VCaP (cell line): Measurements from ENCODE around the gene CD300H.

Experiments
- H3K27ac ChIP-seq: fragments of 450-650 bp; 2 replicates; pipeline ENCODE4 v1.5.1; 2017
- TF ChIP-seq, protein P1 (sequence below): fragments of 450-650 bp; conservative IDR thresholded peaks from 2 replicates; pipeline ENCODE4 v1.5.1; 2017; ENCODE audit warnings: mild to moderate bottlenecking, moderate library complexity

CD300H gene

DNA sequence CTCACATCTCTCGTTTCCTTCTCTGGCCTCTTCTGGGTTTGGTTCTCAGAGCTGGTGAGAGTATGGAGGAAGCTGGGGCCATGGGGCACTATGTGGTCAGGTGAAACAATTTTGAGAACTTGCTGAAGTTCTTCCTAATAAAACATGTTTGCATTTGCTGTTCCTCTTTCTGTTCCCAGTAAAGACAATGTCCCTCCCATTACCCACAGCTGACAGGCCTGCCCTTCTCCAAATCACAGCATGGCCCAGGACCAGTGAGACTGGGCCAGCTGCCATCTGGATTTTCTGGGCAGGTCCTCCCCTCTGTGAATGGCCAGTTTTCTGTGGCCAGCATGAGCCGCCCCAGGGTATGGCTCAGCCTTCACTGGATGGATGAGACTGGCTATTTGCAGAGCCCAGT lies at the start of gene CD300H:
Gene CD300H (minus strand): TSS at position 113 of the 400 bp plus-strand sequence.
- no peak within 1 kb of the TSS for H3K27ac ChIP-seq
- TF ChIP-seq, protein P1, sequence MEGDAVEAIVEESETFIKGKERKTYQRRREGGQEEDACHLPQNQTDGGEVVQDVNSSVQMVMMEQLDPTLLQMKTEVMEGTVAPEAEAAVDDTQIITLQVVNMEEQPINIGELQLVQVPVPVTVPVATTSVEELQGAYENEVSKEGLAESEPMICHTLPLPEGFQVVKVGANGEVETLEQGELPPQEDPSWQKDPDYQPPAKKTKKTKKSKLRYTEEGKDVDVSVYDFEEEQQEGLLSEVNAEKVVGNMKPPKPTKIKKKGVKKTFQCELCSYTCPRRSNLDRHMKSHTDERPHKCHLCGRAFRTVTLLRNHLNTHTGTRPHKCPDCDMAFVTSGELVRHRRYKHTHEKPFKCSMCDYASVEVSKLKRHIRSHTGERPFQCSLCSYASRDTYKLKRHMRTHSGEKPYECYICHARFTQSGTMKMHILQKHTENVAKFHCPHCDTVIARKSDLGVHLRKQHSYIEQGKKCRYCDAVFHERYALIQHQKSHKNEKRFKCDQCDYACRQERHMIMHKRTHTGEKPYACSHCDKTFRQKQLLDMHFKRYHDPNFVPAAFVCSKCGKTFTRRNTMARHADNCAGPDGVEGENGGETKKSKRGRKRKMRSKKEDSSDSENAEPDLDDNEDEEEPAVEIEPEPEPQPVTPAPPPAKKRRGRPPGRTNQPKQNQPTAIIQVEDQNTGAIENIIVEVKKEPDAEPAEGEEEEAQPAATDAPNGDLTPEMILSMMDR, result no peak

DNA sequence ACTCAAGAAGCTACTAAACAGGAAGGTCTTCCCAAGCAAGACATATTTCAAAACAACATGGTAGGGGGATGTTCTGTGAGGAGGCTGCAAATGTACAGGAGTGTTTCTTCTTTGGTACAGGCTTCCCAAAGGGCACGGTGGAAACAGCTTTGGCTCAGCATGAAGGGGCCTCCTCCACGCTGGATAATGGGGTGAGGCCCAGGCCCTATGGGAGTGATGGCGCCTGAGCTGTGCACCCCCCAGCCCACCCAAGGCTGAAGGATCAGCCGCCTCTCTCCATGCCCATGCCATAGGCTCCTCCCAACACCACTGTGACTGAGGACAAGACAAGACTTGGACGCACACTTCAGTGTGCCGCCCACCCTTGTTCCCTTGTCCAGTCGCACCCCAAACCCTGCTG lies 49.4 kb upstream of the CD300H start:
- TF ChIP-seq, protein P1, result no peak
- no peak overlapping the region for H3K27ac ChIP-seq

DNA sequence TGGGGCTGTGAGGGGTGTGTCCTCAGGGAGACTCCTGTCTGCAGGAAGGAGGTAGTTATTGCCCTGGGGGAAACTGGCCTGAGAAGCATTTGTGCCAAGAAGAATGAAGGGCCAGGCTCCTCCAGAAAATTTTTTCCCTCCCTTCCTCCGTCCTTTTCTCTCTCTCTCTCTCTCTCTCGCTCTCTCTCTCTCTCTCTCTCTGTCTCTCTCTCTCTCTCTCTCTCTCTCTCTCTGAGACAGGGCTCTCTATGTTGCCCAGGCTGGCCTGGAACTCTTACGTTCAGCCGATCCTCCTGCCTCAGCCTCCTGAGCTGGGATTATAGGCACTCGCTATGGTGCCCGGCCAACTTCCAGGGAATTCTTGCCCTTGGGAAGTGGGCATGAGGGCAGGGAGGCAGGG lies 44.7 kb upstream of the CD300H start:
- no peak overlapping the region for H3K27ac ChIP-seq
- TF ChIP-seq, protein P1, result no peak

DNA sequence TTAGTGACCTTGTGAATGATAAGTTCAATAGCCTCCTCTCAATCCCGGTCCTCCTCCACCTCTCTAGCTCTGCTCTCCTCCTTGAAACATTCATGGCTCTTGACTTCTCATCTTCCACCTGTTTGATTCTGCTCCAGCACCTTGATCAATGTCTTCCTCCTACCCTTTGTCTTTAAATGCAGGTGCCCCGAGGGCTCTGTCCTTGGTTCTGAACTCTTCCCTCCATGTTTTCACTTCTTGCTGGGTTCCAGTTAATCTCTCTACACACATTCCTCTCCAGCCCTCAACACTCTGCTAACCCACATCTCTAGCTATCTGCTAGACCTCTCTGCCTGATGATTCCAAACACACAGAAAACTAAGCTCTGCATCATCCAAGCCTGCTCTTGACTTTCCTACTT lies 42.8 kb upstream of the CD300H start:
- TF ChIP-seq, protein P1, result no peak
- no peak overlapping the region for H3K27ac ChIP-seq

DNA sequence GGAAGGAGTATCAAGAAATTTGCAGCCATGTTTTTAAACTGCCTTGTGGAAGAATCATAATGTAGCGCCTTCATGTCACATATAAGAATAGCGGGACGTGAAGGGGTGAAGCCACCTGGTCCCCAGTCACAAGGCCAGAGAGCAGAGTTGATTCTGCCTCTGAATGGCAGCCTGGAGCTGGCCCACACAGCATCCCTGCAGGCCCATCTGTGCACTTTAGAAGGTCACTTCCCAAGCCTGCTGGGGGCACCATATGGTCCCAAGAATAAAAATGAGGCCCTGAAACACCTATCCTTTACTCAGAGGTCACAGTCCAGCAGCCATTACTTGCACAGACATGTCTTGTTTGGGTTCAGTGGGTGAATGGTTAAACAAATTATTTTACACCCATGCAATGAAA lies 41.2 kb upstream of the CD300H start:
- no peak overlapping the region for H3K27ac ChIP-seq
- TF ChIP-seq, protein P1, result no peak

DNA sequence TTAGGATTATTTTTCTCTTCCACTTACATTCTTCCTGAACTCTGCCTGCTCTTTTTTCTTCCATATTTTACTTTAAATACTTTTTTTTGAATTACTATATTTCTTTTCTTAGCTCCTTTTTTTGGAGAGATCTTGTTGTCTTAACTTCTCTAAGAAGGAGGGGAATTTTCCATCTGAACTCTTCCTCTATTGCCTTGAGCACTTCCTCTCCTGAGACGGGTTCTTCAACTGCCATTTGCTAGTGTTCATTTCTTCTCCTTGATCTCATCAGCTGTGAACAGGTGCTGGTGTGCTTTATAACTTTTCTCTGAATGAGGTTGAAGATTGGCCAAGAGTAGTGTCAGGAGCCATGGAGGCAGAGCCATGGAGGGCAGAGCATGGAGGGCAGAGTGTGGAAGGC lies 39.9 kb upstream of the CD300H start:
- TF ChIP-seq, protein P1, result no peak
- no peak overlapping the region for H3K27ac ChIP-seq

DNA sequence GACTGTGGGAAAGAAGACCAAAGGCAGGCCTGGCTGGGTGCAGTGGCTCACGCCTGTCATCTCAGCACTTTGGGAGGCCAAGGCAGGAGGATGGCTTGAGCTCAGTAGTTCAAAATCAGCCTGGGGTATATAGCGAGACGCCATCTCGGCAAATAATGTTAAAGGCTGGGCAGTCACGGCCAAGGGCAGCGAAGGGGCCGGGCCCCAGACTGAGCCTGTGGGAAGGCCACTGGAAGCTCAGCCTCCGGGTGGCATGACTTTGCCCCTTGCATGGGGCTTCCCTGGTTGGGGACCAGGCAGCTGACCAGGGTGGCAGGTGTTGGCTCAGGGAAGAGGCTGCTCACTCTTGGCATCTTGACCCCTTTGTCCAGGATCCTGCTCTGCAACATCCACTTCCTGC lies 38.7 kb upstream of the CD300H start:
- H3K27ac ChIP-seq, result no peak overlapping the region
- TF ChIP-seq, protein P1, result no peak

DNA sequence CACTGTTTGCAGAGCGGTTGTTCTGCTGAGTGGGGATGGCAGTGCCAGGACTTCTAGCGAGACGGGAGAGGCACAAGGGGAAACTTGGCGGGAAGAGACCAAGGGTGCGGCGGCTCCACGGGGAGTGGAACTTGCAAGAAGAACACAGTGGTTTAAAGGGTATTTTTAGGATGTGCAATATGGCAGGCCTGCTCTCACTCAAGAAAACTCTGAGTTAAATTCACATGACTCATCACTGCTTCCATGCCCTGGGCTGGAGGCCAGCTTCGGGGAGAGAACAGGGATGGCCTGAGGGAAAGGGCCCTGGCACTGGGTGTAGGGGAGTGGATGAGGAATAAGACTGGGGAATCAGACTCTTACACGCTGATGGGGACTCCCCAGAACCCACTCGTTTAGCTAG lies 38.1 kb upstream of the CD300H start:
- TF ChIP-seq, protein P1, result no peak
- H3K27ac ChIP-seq, result no peak overlapping the region
